GM21723 (cell line): ENCODE measurements around the gene DAPK2.

ENCODE experiments used
- ATAC-seq: cut with Tn5 transposase; IDR thresholded peaks from one replicate; pipeline ENCODE4 v1.9.1; 2021; ENCODE audit warnings: mild to moderate bottlenecking, moderate library complexity; ENCODE audit not compliant: unreplicated experiment

The DAPK2 gene

GRCh38 chr15:64026591-64026990 is 19.7 kb downstream of the DAPK2 start:
- ATAC-seq, result no peak

GRCh38 chr15:64024172-64025050 is 21.9 kb downstream of the DAPK2 start:
- no peak for ATAC-seq

GRCh38 chr15:64023220-64023619 is 23.1 kb downstream of the DAPK2 start:
- no peak for ATAC-seq

GRCh38 chr15:64022571-64022970 is 23.7 kb downstream of the DAPK2 start:
- no peak for ATAC-seq

- ATAC-seq, result no peak
Measured at GRCh38 chr15:64019764-64020163, 26.5 kb downstream of the DAPK2 start.

GRCh38 chr15:64017591-64018163 is 28.6 kb downstream of the DAPK2 start:
- ATAC-seq, result no peak

- no peak for ATAC-seq
Measured at GRCh38 chr15:64017082-64017588, 29.1 kb downstream of the DAPK2 start.

GRCh38 chr15:64016257-64016656 is 30.0 kb downstream of the DAPK2 start:
- ATAC-seq, result no peak

- ATAC-seq, result no peak
Measured at GRCh38 chr15:64014995-64015394, 31.3 kb downstream of the DAPK2 start.

GRCh38 chr15:64013179-64014062 is 32.9 kb downstream of the DAPK2 start:
- no peak for ATAC-seq

- ATAC-seq, result no peak
Measured at GRCh38 chr15:64011736-64012135, 34.5 kb downstream of the DAPK2 start.

- peak; percentile 85 for ATAC-seq
Measured at GRCh38 chr15:64010719-64011118, 35.6 kb downstream of the DAPK2 start.

GRCh38 chr15:64009798-64010261 is 36.5 kb downstream of the DAPK2 start:
- peak; percentile 52 for ATAC-seq

GRCh38 chr15:64009241-64009640 is 37.0 kb downstream of the DAPK2 start:
- no peak for ATAC-seq

GRCh38 chr15:64008177-64008576 is 38.1 kb downstream of the DAPK2 start:
- ATAC-seq, result no peak

GRCh38 chr15:64006642-64007041 is 39.6 kb downstream of the DAPK2 start:
- ATAC-seq, result no peak

- no peak for ATAC-seq
Measured at GRCh38 chr15:64004587-64004986, 41.7 kb downstream of the DAPK2 start.

- no peak for ATAC-seq
Measured at GRCh38 chr15:64004056-64004455, 42.2 kb downstream of the DAPK2 start.

- ATAC-seq, result no peak
Measured at GRCh38 chr15:64003182-64003581, 43.1 kb downstream of the DAPK2 start.

GRCh38 chr15:64001148-64001547 is 45.1 kb downstream of the DAPK2 start:
- no peak for ATAC-seq
